Thyroid gland (tissue), 4 donors: ENCODE results near the gene EPHA2. TPM values are rescaled to one million over a fixed set of nuclear protein-coding genes. Genes with fewer than 3 reads are reported as not detected.

Experiments used
- DNase-seq, 2 donors: peaks; one replicate each; pipeline ENCODE4 v3.0.0-alpha.2; 2019
- H3K27ac ChIP-seq, 3 donors: fragments of 200-600 bp; sonication (generic); 1 replicate in 2 of 3; 2 replicates in 1 of 3; pipeline ENCODE4 v1.5.1; 2016 to 2019; ENCODE audit warnings: mild to moderate bottlenecking in 1 of 3, moderate library complexity in 1 of 3
- H3K27me3 ChIP-seq: fragments of 200-600 bp; sonication (generic); one replicate; pipeline ENCODE4 v1.5.1; 2019
- H3K36me3 ChIP-seq, 2 donors: fragments of 200-600 bp; sonication (generic); one replicate each; pipeline ENCODE4 v1.5.1; 2016 to 2019
- H3K4me1 ChIP-seq, 2 donors: fragments of 200-600 bp; sonication (generic); one replicate each; pipeline ENCODE4 v1.5.1; 2017 to 2019
- H3K4me3 ChIP-seq, 3 donors: fragments of 200-600 bp; sonication (generic); replicated peaks in 1 of 3; 1 replicate in 2 of 3; 2 replicates in 1 of 3; pipeline ENCODE4 v1.5.1; 2016; ENCODE audit warnings: mild to moderate bottlenecking in 1 of 3
- H3K9me3 ChIP-seq: fragments of 200-600 bp; sonication (generic); one replicate; pipeline ENCODE4 v1.5.1; 2017
- CTCF ChIP-seq, 6 experiments: fragments of 200-600 bp in 3 of 6; fragments of 450-650 bp in 3 of 6; sonication (generic) in 3 of 6; IDR thresholded peaks; one replicate each; pipeline ENCODE4 v1.5.1; 2016 to 2019; ENCODE audit warnings: antibody characterized with exemption in 6 of 6, mild to moderate bottlenecking in 2 of 6, inconsistent platforms in 1 of 6, moderate library complexity in 1 of 6
- POLR2A ChIP-seq, 2 donors: fragments of 450-650 bp; IDR thresholded peaks; one replicate each; pipeline ENCODE4 v1.6.1; 2017; ENCODE audit warnings: antibody characterized with exemption in 2 of 2, mild to moderate bottlenecking in 2 of 2, moderate library complexity in 1 of 2
- WGBS, 2 donors: methylation state at CpG; one replicate each; pipeline ENCODE4 v1.1.5; 2017; 5-methylcytosine and 5-hydroxymethylcytosine counted together
- intact Hi-C: fragments of 100-400 bp; cut with DNase I; formaldehyde crosslinking; loops from one replicate; pipeline ENCODE4 v1.15.1; 2023
- total RNA-seq, 4 donors: library from RNA; depleted of rRNA; stranded (reverse); fragments of >200 nt; gene quantifications; one replicate each; pipeline ENCODE4 v1.2.3, GENCODE V29; 2016

EPHA2 gene
- total RNA-seq, 4 donors from 2014 or later, result 22.3 to 53.2 (median 29.3) TPM

- WGBS, 2 donors, result 79 to 81% methylated on average over 9 of the region's 9 CpGs
- intact Hi-C loops, result no loop called here
- H3K9me3 ChIP-seq, result no peaks in the 10 kb centered on the region
These were observed 54.2 kb downstream of the EPHA2 start for GRCh38 chr1:16101623-16102022.

GRCh38 chr1:16099412-16099811 is 56.5 kb downstream of the EPHA2 start:
- no peak overlapping the region for H3K4me3 ChIP-seq
- H3K9me3 ChIP-seq, result no peaks in the 10 kb centered on the region
- no peaks in the 10 kb centered on the region for H3K27me3 ChIP-seq
- TF ChIP-seq CTCF (IDR thresholded peaks at IDR 0.05), result no peak
- no peak for TF ChIP-seq POLR2A (IDR thresholded peaks at IDR 0.05)
- H3K27ac ChIP-seq, result no peak overlapping the region
- intact Hi-C loops, result no loop called here
- no peaks in the 10 kb centered on the region for H3K4me1 ChIP-seq
- 97 to 100% methylated on average over 1 of the region's 1 CpG for WGBS, 2 donors
- H3K36me3 ChIP-seq, result no peaks in the 10 kb centered on the region
- DNase-seq, result no peak

More at GRCh38 chr1:16101623-16102022, 54.2 kb downstream of the EPHA2 start:
- H3K4me1 ChIP-seq, result no peaks in the 10 kb centered on the region
- no peak overlapping the region for H3K4me3 ChIP-seq
- no peaks in the 10 kb centered on the region for H3K36me3 ChIP-seq
- H3K27me3 ChIP-seq, result no peaks in the 10 kb centered on the region
- no peak for TF ChIP-seq CTCF (IDR thresholded peaks at IDR 0.05)
- no peak for TF ChIP-seq POLR2A (IDR thresholded peaks at IDR 0.05)
- no peak for DNase-seq
- H3K27ac ChIP-seq, result no peak overlapping the region

GRCh38 chr1:16095447-16095846 is 60.4 kb downstream of the EPHA2 start:
- no peaks in the 10 kb centered on the region for H3K9me3 ChIP-seq
- DNase-seq, result no peak
- no peaks in the 10 kb centered on the region for H3K4me1 ChIP-seq
- TF ChIP-seq POLR2A (IDR thresholded peaks at IDR 0.05) (no peak), CTCF (IDR thresholded peaks at IDR 0.05) (no peak)
- H3K27ac ChIP-seq, result no peak overlapping the region
- WGBS, 2 donors, result 79 to 87% methylated on average over 8 to 9 of the region's 9 CpGs
- no peak overlapping the region for H3K4me3 ChIP-seq
- intact Hi-C loops, result no loop called here
- H3K27me3 ChIP-seq, result no peaks in the 10 kb centered on the region
- H3K36me3 ChIP-seq, result no peaks in the 10 kb centered on the region

GRCh38 chr1:16094453-16095158 is 61.3 kb downstream of the EPHA2 start:
- no peak for TF ChIP-seq CTCF (IDR thresholded peaks at IDR 0.05)
- no peak for TF ChIP-seq POLR2A (IDR thresholded peaks at IDR 0.05)
- H3K4me1 ChIP-seq, result no peaks in the 10 kb centered on the region
- no peaks in the 10 kb centered on the region for H3K27me3 ChIP-seq
- intact Hi-C loops, result no loop called here
- H3K4me3 ChIP-seq, result no peak overlapping the region
- 91 to 95% methylated on average over 21 of the region's 21 CpGs for WGBS, 2 donors
- DNase-seq, result no peak
- H3K36me3 ChIP-seq, result no peaks in the 10 kb centered on the region
- H3K27ac ChIP-seq, result no peak overlapping the region
- no peaks in the 10 kb centered on the region for H3K9me3 ChIP-seq

- no peak for TF ChIP-seq CTCF (IDR thresholded peaks at IDR 0.05)
- no peak for TF ChIP-seq POLR2A (IDR thresholded peaks at IDR 0.05)
- Histone ChIP-seq H3K27me3 (no peaks in the 10 kb centered on the region), H3K4me3 (no peak overlapping the region), H3K27ac (no peak overlapping the region), H3K4me1 (no peaks in the 10 kb centered on the region), H3K36me3 (no peaks in the 10 kb centered on the region), H3K9me3 (no peaks in the 10 kb centered on the region)
- DNase-seq, result no peak
- intact Hi-C loops, result no loop called here
- 74 to 79% methylated on average over 9 of the region's 9 CpGs for WGBS, 2 donors
These were observed 62.3 kb downstream of the EPHA2 start for GRCh38 chr1:16093611-16094010.
